ENCODE results near the gene PPP6R3. TPM values are rescaled to one million over a fixed set of nuclear protein-coding genes. Genes with fewer than 3 reads are reported as not detected.

The PPP6R3 gene
- polyA plus RNA-seq, 1 experiment = 58.5 TPM

DNA sequence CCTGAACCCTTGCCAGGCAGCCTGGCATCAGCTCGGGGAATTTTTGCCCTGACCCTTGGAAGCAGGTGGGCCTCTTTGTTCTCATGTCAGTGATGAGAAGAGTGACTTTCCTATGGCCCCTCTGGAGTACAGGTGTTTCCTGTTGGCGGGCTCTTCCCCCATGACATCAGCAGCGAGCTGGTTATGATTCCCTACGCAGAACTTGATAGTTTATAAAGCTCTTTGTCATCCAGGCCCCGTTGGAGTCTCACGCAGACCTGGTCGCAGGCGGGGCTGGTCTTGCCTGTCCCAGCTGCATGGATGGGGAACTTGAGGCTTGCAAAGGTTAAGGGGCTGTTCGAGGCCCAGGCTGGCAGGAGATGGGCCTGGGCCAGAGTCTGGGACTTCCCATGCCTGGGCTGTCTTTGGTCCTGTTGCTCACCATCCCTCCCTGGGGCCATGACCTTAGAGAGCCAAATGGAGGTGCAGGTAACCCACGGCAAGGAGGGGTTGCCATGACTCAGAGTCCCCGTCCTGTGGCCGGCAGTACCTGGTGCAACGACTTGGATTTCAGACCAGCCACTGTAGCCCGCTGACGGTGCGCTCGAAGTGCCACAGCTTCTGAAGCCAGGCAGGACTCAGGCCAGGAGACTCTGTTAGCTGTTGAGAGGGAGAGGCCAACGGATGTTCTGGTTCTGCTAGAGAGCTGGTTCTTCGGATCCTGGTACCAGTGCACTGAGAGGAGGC lies 45.9 kb upstream of the PPP6R3 start:
- no peak for TF ChIP-seq CTCF (IDR thresholded peaks at IDR 0.05; ENCODE audit: low read depth, low read length)
- H3K9me3 ChIP-seq (ENCODE audit: control insufficient read depth, insufficient read depth, low read length) = no peaks in the 10 kb centered on the region; the same call in 1 of the 2 replicates
- no peaks in the 10 kb centered on the region for H3K27me3 ChIP-seq (ENCODE audit: control insufficient read depth, insufficient read depth, low read length)
- H3K27ac ChIP-seq (ENCODE audit: low read depth, low read length) = no peak overlapping the region
- POLR2A ChIA-PET = no interaction called here
- CTCF ChIA-PET = no interaction called here
- no peak overlapping the region for H3K4me3 ChIP-seq (ENCODE audit: low read depth, low read length)
- DNase-seq (ENCODE audit: low read depth, low spot score) = no peak

GRCh38 chr11:68416070-68416578 lies 44.4 kb upstream of the PPP6R3 start:
- no peaks in the 10 kb centered on the region for H3K27me3 ChIP-seq (ENCODE audit: control insufficient read depth, insufficient read depth, low read length)
- no peak overlapping the region for H3K27ac ChIP-seq (ENCODE audit: low read depth, low read length)

DNA sequence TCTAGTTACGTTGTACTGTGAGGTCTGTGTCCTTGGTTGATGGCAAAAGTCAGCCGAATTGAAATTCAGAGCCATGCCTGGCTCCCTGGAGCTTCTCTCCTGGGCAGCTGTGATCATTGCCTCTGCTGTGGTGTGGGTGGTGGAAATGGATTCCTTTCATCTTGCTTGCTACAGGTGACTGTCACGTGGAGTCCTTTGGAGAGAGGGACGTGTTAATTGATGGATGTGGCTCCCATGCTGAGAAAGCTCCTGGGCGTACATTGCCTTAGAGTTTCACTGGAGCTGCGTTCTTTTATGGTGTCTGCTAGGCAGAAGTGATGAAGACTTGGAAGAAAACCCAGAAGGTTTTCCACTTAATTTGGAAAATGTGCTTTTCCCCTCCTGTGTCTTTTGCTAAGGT lies 41.9 kb upstream of the PPP6R3 start:
- no peak for TF ChIP-seq CTCF (IDR thresholded peaks at IDR 0.05; ENCODE audit: low read depth, low read length)
- Histone ChIP-seq H3K27me3 (ENCODE audit: control insufficient read depth, insufficient read depth, low read length) (no peaks in the 10 kb centered on the region), H3K9me3 (ENCODE audit: control insufficient read depth, insufficient read depth, low read length) (no peaks in the 10 kb centered on the region; the same call in 1 of the 2 replicates), H3K4me3 (ENCODE audit: low read depth, low read length) (no peak overlapping the region), H3K27ac (ENCODE audit: low read depth, low read length) (no peak overlapping the region)
- CTCF ChIA-PET = no interaction called here
- POLR2A ChIA-PET = no interaction called here
- no peak for DNase-seq (ENCODE audit: low read depth, low spot score)

More at GRCh38 chr11:68416070-68416578, 44.4 kb upstream of the PPP6R3 start:
- POLR2A ChIA-PET = no interaction called here
- no peak for DNase-seq (ENCODE audit: low read depth, low spot score)
- H3K9me3 ChIP-seq (ENCODE audit: control insufficient read depth, insufficient read depth, low read length) = no peaks in the 10 kb centered on the region
- CTCF ChIA-PET = no interaction called here
- TF ChIP-seq CTCF (IDR thresholded peaks at IDR 0.05; ENCODE audit: low read depth, low read length) = no peak
- no peak overlapping the region for H3K4me3 ChIP-seq (ENCODE audit: low read depth, low read length)

- Histone ChIP-seq H3K4me3 (ENCODE audit: low read depth, low read length) (no peak overlapping the region), H3K27ac (ENCODE audit: low read depth, low read length) (no peak overlapping the region), H3K9me3 (ENCODE audit: control insufficient read depth, insufficient read depth, low read length) (no peaks in the 10 kb centered on the region; the same call in 1 of the 2 replicates), H3K27me3 (ENCODE audit: control insufficient read depth, insufficient read depth, low read length) (no peaks in the 10 kb centered on the region)
- CTCF ChIA-PET = no interaction called here
- POLR2A ChIA-PET = no interaction called here
- no peak for DNase-seq (ENCODE audit: low read depth, low spot score)
- no peak for TF ChIP-seq CTCF (IDR thresholded peaks at IDR 0.05; ENCODE audit: low read depth, low read length)
Measured at GRCh38 chr11:68420171-68420570, 40.4 kb upstream of the PPP6R3 start.

- CTCF ChIA-PET = no interaction called here
Measured at GRCh38 chr11:68423481-68423880, 37.1 kb upstream of the PPP6R3 start.

More at GRCh38 chr11:68423481-68423880, 37.1 kb upstream of the PPP6R3 start:
- TF ChIP-seq CTCF (IDR thresholded peaks at IDR 0.05; ENCODE audit: low read depth, low read length) = no peak
- no peak overlapping the region for H3K4me3 ChIP-seq (ENCODE audit: low read depth, low read length)
- H3K27ac ChIP-seq (ENCODE audit: low read depth, low read length) = no peak overlapping the region
- peaks cover 10% of the 10 kb centered on the region for H3K9me3 ChIP-seq (ENCODE audit: control insufficient read depth, insufficient read depth, low read length)
- POLR2A ChIA-PET = no interaction called here
- no peaks in the 10 kb centered on the region for H3K27me3 ChIP-seq (ENCODE audit: control insufficient read depth, insufficient read depth, low read length)
- no peak for DNase-seq (ENCODE audit: low read depth, low spot score)

Measured in AG04450 (cell line).